ENCODE measurements around the gene L3MBTL3.

GRCh38 chr6:130046671-130047070, 28.3 kb downstream of the L3MBTL3 start:
- no peak for TF ChIP-seq CTCF (IDR thresholded peaks at IDR 0.05)
- no peak for TF ChIP-seq POLR2A (IDR thresholded peaks at IDR 0.05; ENCODE audit: low read depth)
- no peak for TF ChIP-seq EP300 (IDR thresholded peaks at IDR 0.05)

All from esophagus muscularis mucosa (tissue), 4 donors.